DMS153 treated with DMSO at 0.1 percent for 48 hours (cell line): ENCODE results near the gene DDR2.
"Not testable (repeated sequence)": the region's sequence is repeated elsewhere in the genome, so short reads cannot be mapped to it uniquely, and the experiment has no call there.

Experiments
- DNase-seq: peaks from one replicate; lab custom pipeline; 2025; ENCODE audit not compliant: unreplicated experiment; lab: John Stamatoyannopoulos, UW

Gene DDR2

DNA sequence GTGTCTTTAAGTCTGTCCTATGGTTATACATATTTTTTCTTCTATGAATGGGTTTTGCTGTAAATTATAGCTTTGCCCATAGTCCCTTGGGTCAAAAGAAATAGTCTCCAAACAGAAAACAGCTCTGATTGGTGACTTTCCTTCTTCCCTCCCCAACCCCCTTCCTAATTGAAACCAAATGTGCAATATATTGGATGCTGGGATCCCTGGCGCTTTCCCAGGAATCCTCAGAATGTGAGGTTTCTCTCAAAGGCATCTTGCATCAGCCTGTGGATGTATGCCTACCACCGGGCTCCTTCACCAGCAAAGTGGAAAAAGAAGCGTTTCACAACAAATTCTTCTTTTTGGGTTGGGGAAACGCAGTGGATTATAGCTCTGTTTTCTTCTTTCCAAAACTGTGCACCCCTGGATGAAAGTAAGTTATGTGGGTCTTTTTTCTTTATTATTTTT is at the start of gene DDR2:
Gene DDR2 (plus strand): TSS at position 248 of the 450 bp plus-strand sequence. CDS start 86,600 bp downstream, outside the sequence.
- DNase-seq: no peak

DNA sequence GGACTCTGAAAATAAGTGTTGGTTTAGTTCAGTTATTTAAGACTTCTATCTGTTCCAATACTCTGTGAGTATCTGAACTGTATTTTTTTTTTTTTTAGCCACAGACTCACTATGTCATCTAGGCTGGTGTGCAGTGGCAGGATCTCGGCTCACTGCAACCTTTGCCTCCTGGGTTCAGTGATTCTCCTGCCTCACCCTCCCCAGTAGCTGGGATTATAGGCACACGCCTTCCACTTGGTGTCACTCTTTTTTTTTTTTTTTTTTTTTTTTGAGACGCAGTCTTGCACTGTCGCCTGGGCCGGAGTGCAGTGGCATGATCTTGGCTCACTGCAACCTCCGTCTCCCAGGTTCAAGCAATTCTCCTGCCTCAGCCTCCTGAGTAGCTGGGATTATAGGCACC is 49.4 kb upstream of the DDR2 start:
- not testable (repeated sequence) for DNase-seq

DNA sequence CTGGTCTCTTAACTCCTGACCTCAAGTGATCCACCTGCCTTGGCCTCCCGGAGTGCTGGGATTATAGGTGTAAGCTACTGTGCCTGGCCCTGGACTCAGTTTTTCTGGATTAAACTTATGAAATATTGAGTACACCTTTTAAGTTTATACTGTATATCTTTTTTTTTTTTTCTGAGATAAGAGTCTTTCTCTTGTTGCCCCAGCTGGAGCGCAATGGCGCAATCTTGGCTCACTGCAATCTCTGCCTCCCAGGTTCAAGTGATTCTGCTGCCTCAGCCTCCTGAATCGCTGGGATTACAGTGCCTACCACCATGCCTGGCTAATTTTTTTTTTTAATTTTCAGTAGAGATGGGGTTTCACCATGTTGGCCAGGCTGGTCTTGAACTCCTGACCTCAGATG is 47.2 kb upstream of the DDR2 start:
- DNase-seq: not testable (repeated sequence)

GRCh38 chr1:162587347-162587746 is 44.9 kb upstream of the DDR2 start:
- no peak for DNase-seq

DNA sequence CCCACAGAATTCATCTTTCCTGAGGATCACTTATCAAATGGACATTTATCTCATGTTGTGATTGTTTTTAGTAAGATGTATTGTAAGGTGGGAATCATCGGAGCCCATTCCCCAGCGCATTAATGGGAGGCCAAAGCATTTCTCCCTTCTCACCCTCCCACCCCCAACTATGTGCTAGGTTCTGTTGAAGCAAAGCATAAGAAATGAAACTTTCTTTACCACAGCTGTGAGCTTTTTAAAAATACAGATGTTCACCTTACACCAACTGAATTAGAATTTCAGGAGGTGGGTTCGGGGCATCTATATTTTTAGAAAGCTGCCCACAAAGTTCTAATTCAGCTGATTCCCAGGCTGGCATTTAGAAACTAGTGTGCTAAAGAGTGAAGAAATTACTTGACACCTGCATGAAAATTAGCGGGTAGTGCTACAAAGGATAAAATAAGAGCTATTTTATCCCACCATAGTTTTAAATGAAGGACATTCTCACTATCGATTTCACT is 44.5 kb upstream of the DDR2 start:
- no peak for DNase-seq

DNA sequence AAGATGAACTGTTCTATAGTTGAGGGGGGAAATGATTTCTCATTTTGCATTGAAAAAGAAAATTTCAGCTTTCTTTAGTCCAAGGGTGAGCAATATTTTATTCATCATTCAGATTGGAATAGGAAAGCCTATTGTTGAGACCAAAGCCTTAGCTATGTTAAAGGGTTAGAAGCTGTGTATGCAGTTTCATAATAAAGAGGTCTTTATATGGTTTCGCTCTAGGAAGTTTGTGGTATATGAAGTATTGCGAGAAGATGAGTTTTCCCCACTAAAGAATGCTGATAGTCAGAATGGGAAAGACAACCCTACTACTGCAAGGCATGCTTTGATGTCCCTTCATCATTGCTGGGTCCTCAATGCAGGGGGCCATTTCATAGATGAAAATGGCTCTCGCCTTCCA is 42.2 kb upstream of the DDR2 start:
- no peak for DNase-seq

- no peak for DNase-seq
Measured at GRCh38 chr1:162590686-162591085, 41.6 kb upstream of the DDR2 start.

DNA sequence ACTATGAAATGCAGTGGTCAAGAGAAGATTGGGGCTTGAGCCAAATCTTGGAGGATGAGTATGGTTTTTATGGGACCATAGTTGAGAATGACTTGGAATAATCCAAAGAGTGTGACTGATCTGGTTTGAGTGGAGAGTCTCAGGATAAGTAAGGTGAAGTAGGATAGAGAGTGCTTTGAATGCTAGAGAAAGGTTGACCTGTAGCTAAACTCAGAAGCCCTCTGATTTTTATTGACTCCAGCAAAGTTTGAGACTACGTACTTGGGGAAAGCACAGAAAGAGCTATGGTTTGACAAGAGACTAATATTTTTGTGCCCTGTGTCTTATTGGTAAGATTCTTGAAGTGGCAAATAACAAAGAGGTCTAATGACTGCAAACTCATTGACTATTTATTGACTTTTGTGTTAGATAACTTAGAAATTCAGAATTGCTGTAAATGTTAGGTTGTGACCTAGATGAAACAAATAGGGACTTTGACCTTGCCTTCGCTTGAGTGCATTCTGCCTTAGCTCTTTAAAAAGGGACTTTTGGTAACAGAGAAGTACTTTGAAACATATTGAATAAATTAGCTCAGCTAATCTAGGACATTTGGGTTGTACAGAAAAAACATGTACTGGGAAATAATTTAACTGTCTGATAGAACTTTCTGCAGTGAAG is 35.6 kb upstream of the DDR2 start:
- no peak for DNase-seq

DNA sequence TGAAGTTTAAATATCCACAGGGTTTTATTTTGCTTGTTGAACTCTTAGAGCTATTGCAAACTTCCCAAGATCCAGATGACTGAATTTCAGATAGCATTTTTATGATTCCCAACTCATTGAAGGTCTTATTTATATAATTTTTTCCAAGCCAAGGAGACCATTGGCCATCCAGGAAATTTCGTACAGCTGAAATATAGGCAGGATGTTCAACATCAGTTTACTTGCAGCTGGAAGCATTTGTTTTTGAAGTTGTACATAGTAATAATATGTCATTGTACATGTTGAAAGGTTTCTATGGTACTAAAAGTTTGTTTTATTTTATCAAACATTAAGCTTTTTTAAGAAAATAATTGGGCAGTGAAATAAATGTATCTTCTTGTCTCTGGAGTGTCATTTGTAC is 32.8 kb upstream of the DDR2 start:
- no peak for DNase-seq

GRCh38 chr1:162603117-162603516 is 29.1 kb upstream of the DDR2 start:
- not testable (repeated sequence) for DNase-seq

- no peak for DNase-seq
Measured at GRCh38 chr1:162605225-162605927, 26.9 kb upstream of the DDR2 start.

DNA sequence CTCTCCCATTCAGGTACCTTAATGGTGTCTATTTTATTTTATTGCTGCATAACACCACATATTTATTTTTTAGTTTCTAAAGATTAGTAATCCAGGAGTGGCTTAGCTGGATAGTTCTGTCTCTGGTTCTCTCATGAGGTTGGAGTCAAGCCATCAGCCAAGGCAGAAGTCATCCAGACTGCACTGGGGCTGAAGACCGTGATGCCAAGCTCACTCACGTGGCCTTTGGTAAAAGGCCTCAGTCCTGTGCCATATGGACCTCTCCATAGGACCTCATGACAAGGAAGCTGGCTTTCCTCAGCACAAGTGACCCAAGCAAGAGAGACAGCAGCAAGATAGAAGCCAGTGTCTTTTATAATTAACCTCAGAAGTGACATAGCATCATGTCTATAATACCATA is 23.0 kb upstream of the DDR2 start:
- DNase-seq: no peak

DNA sequence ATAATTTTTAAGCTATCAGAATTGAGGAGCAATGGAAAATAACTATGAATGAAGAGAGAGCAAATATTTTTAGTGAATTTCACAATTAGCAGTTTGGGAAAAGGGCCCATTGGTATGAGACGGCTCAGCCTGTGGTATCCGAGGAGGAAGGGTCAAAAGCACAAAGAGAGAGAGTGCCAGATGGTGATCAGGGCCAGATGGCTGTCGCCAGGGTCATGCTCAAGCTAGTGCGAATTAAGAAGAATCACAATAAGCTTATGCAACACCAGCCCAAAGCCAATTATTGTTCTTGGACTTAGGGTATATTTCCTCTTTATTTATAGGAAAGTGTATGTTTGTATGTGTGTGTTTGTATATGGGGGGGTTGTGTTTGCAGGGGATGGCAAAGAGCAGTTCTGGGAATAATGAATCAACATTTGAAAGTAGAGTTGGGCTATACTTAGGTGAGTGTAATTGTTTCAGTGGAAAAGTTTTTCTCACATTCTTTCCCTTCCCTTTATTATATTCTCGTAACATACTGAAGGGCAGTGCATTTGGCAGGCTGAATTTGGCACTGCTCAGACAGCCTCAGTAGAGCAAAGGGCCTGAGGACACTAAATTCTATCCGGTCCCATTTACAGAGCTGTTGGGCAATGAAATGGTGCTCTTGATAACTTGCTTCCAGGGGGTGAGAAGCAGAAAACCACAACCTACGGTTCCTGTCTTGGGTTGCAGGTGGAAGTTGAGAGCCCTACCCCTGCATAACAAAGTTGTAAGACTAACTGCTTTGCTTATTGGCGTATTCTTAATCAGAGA is 19.5 kb upstream of the DDR2 start:
- DNase-seq: no peak

DNA sequence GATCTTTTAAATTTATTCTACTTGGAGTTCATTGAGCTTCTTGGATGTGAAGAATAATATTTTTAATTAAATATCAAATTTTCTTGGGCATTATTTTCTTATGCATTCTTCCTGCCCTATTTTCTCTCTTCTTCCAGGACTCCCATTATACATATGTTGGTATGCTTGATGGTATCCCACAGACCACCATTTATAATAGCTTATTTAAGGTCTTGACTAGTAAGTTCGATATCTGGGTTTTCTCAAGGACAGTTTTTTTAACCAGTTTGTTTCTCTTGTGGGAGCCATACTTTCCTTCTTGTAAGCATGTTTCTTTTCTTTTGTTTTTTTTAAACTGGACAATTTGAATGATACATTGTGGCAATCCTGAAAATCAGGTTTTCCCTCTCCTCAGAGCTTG is 15.4 kb upstream of the DDR2 start:
- no peak for DNase-seq

- no peak for DNase-seq
Measured at GRCh38 chr1:162617513-162617912, 14.8 kb upstream of the DDR2 start.

DNA sequence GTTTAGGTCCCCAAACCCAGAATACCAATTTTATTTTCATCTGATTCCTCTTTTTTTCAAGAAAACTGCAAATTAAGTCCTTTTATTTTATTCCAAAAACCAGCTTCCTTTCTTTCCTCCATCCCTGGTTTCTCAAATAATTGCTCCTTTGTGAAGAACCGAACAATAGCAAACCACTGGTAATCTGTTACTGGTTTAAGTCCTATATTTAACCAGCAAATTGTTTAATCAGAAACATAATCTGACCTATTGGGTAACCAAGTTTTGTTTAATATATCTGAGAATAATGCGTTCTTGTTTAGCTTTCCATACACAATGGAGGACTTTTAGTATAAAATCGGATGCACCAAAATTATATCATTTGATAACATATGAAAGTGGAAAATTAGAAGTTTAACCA is 13.2 kb upstream of the DDR2 start:
- no peak for DNase-seq

GRCh38 chr1:162621256-162621655 is 11.0 kb upstream of the DDR2 start:
- no peak for DNase-seq

- DNase-seq: no peak
Measured at GRCh38 chr1:162625679-162626078, 6.6 kb upstream of the DDR2 start.

DNA sequence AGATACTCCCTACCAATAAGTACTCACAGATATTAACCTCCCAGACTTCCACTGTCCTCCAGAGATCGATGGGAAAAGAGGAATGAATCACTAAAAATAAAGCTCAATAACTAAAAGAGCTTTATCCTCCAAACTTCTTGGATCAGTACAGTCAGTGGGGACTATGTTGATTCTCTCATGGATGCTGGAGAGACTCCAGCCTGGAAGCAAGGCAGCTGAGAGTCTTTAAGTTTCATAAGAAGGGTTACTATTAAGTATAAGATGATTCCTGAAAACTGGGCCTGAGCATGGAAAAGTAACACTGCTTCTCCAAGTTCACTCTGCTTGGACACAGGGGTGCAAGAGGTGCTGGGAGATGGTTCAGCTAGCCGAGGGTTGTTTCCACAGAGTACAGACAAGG is 6.2 kb upstream of the DDR2 start:
- DNase-seq: no peak

- DNase-seq: no peak
Measured at GRCh38 chr1:162626761-162627160, 5.5 kb upstream of the DDR2 start.

DNA sequence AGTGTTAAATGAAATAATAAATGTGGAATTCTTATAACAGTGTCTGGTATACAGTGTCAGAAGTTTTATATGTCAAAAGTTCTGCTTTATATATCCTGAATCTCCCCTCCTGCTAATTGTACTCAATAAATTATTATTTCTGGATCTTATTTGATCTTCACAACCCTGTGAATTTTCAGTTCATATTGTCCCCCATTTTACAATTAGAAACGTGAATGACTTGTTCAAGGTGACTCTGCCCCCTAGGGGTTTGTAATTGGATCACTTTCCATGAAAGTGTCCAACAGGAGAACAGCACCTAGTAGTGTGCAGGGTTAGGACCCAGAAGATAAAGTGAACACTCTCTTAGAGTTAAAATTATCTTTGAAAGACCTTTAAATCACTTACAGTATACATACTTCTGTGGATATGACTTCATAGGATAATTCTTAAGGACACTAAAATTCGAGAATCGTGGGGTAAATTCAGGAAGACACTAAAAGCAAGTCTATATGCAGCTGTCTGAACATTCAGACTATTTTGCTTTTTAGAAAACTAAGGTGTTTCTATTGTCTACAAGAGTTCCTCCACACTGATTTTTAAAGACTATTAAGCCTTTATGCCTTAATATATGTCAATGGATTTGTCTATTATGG is 4.5 kb upstream of the DDR2 start:
- peak; percentile 43 for DNase-seq
